SK-MEL-5 (cell line): ENCODE data around the gene MAPK10. TPM values are rescaled to one million over a fixed set of nuclear protein-coding genes. Genes with fewer than 3 reads are reported as not detected.
"Not testable (repeated sequence)": the region's sequence is repeated elsewhere in the genome, so short reads cannot be mapped to it uniquely, and the experiment has no call there.

ENCODE experiments used
- DNase-seq: peaks from one replicate; pipeline ENCODE4 v3.0.0-alpha.2; 2016; ENCODE audit warnings: low read depth, low spot score
- in situ Hi-C: cut with HindIII; loops from 2 replicates; pipeline ENCODE4 v1.10.0; 2016; ENCODE audit warnings: low sequenced_read_pairs, high pct_unique_total_duplicates, low pct_unique_long_range_greater_than_20kb
- total RNA-seq: library from RNA; depleted of rRNA; stranded (reverse); fragments of >200 nt; shearing (Covaris generic); gene quantifications from 2 replicates; pipeline ENCODE4 v1.2.3, GENCODE V29; 2014

Gene MAPK10
- total RNA-seq, 1 experiment from 2014 or later, result 0.58 TPM

DNA sequence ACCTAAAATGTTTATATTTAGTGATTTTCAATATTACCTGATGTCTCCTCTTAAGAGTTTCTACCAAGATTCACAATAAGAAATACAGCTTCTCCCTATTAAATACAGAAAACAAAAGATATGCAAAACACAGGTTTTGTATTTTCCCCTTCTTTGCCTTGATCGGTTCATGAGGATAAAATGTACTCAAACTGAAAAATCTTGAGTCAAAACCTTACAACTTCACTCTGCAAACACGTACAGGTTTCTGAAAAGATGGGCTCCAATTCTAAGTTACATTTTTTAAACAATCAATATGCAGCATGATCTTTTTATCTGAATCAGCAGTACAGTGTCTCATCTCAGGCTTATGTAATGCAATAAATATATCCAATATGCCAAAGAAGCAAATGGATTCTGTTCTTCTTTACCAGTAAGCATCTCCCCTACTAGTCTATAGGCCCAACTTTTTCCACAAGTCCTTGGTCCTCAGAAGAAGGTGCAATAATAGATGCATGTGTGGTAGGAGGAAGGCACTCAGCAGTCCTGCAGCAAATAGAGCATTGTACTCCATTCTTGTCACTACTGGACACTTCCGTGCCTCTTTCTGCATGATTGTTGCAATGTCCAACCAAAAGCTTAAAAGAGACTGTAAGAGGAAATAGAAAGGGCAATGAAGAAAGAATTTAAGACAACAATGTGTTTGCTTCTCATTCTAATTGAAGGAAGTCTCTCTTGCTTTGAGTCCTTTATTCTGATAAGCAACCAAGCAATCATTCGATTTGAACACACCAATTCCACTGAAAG lies 3.2 kb downstream of the MAPK10 start:
- in situ Hi-C loops, result no loop called here
- no peak for DNase-seq

DNA sequence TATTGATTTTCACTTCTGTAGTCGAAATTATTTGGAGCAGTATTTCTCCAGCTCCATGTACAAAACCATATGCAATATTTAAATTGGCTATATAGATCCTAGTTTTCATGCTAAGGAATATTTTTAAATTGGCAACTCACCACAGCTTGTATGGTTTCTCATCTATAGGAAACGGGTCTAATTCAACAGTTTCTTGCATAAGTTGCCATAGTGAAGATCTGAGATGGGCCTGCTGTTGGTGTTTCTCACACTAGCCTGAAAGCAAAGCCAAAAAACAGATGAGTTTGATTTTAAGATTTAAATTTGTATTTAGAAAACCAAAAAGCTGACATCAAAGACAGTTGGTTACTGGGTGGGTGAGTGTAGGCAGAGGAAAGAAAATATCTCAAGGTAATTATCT lies 5.5 kb downstream of the MAPK10 start:
- no peak for DNase-seq
- in situ Hi-C loops, result no loop called here

DNA sequence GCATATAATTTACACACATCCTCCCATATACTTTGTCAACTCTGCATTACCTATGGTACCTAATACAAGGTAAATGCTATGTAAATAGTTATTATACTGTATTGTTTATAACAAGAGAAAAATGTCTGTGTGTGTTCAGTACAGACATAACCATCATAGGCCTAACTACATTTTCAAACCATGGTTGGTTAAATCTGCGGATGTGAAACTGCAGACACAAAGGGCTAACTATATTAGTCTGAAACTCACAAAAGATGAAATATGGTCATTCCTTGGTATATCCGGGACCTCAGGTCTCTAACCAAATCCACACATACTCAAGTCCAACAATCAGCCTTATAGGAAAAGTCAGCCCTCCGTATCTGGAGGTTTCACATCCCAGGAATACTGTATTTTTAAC lies 13.5 kb downstream of the MAPK10 start:
- in situ Hi-C loops, result no loop called here
- peak; percentile 14 for DNase-seq

DNA sequence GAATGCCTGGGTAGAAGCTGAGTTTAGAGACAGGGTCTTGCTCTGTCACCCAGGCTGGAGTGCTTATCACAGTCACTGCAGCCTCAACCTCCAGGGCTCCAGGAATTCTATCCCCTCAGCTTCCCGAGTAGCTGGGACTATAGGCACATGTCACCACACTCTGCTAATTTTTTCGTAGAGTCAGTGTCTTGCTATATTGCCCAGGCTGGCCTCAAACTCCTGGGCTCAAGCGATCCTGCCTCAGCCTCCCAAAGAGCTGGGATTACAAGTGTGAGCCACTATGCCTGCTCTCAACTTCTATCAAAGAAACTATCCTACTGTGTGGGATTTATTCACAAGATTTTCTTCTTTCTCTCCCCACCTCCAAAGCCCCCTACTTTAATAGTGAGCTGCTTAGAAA lies 15.7 kb downstream of the MAPK10 start:
- DNase-seq, result no peak
- in situ Hi-C loops, result no loop called here

DNA sequence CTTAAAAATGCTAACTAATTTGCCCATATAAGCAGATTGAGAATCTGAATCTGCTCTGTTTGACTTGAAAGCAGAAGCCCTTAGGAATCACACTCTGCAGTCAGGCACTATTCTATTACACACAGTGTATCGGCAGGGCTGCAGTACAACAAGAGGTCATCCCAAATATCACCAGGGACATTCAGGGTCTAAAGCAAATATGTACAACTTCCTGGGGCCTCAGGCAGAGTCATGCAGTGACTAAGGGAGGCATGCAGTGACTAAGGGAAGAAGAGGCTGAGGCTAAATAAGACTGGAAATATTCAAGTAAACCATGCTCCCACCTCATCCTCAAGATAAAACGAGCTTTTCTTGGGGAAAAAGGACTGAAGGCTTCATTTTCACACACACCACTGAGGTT lies 20.9 kb downstream of the MAPK10 start:
- no peak for DNase-seq
- in situ Hi-C loops, result no loop called here

DNA sequence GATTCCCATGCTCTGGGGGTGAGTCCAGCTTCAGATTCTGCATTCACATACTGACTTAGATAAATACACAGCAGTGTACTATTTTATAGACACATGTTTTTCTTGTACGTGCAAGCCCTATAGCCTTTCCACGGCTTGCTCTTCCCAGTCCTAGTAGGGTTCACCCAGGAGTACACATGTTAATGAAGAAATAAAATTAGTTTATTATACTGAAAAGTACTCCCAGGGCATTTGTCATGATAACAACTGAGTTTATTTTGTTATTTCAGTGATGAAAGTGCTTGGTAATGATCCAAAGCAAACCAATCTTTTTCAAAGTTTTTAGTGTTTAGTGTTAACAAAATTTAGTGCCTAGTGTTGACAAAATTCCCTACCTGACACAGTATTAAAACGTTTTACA lies 21.3 kb downstream of the MAPK10 start:
- DNase-seq, result no peak
- in situ Hi-C loops, result no loop called here

DNA sequence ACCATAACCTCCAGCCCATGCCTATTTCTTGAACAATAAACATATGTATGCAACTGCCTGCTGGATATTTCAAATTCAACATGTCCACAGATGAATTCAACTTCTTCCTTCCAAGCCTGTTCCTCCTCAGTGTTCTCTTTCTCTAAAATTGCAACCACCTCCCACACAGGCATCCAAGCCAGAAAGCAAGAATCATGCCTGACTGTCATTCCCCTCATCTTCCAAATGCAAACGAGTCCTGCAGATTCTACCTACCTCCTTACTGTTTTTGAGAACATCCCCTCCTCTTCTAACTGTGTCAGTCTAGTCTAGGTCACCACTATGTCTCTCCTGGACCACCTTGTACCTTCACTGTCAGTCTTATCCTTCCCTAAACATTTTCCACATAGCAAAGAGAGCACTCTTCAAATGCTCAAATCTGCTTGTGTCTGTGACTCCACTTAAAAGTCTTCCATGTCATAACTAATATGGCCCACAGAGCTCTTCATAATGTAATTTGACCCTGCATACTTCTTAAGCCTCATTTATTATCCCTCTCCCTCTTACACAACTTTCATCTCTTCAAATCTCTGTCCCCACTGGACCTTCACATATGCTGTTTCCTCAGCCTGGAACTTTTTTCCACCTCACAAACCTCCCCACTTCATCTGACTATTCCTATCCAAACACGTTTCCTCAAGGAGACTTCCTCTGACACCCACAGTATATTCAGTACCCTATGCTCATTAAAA lies 25.7 kb downstream of the MAPK10 start:
- in situ Hi-C loops, result no loop called here
- DNase-seq, result no peak

DNA sequence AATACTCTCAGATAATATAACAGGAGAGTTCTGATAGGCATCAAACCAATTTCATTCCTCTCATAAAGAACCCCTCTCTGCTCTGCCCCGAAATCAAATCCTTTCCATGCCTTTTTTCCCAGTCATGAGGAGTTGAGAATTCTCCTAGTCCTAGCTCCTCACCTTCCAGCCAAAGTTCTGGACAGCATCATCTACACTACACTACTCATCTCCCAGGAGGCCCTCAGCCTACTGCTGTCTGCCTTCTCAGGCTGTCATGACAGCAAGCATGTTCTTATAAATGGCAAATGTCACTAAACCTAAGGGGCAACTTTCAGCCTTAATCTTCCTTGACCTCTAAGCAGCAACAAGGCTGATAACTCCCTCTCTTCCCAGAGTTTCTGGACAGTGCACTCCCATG lies 26.6 kb downstream of the MAPK10 start:
- in situ Hi-C loops, result no loop called here
- no peak for DNase-seq

DNA sequence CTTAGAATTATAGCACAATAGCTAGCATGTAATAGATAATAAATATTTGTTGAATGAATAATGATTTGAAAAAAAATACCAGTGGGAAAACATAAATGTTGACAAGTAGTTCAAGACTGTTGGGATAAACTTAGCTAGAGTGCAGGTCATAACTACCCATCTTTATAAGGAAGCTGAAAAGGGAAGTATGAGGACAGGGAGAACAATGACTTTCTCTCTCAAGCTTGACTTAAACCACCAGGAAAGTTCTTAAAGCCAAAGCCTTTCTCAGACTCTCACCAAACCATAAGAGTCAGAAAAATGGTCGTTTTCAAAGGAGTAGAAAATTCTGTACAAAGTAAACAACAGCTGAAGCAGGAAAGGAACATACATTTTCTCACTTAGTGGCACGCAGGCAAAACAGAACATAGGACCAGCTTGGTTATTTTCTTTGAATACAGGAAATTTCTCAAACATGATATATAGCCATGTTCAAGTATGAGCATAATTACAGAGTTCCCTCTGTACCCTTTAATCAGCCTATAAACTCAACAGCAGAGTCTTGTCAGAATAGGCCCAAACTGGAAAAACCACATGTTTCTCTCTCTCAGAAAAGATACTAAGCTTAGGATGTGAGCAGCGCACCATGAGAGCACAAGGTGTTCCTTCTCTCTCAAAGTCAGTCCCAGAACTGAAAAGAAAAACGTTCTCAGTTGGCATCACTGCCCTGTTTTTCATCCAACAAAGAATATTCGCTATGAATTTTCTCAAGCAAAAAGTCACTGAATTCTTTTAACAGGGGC lies 28.7 kb downstream of the MAPK10 start:
- in situ Hi-C loops, result no loop called here
- DNase-seq, result no peak

DNA sequence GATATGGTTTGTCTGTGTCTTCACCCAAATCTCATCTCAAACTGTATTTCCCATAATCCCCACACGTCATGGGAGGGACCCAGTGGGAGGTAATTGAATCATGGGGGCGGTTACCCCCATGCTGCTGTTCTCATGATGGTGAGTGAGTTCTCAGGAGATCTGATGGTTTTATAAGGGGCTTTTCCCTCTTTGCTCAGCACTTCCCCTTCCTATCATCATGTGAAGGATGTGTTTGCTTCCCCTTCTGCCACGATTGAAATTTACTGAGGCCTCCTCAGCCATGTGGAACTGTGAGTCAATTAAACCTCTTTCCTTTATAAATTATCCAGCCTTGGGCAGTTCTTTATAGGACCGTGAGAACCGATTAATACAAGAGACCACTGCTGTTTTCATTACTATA lies 29.4 kb downstream of the MAPK10 start:
- in situ Hi-C loops, DNase-seq: not testable (repeated sequence)

DNA sequence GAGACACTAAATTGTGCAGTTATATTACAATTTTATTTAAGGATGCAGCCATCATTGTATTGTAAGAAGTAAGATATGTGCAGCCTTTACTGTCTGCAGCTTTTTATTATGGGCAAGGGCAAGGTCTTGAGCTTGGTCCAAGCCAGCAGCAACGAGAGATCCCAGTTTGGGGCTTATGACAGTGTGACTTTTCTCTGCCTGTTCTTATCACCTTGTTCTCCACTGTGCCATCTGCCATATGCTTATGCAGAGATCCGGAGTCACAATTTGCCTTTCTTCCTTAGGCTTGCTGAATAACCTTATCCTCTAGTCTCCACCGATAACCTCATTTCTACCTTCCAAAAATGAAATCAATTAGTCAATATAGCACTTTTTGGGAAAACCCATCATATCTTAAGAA lies 30.4 kb downstream of the MAPK10 start:
- in situ Hi-C loops, result no loop called here
- no peak for DNase-seq

DNA sequence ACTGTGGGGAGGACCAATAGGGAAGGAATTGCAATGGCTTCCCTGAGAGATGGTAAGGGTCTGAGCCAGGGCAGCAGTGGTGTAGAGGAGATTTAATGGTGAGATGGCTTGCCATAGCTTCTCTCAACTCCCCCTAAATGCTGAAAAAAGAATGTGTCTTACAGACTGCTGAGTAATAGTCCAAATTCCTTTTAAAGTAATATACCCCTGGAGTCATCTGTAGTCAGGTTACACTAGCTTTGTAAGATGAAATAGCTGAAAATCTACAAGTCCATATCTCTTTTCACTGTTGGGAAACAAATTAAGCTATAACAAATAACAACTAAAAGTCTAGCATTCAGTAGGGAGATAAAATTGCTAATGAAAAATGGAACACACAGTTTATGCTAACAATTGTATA lies 33.5 kb downstream of the MAPK10 start:
- in situ Hi-C loops, result no loop called here
- DNase-seq, result no peak

DNA sequence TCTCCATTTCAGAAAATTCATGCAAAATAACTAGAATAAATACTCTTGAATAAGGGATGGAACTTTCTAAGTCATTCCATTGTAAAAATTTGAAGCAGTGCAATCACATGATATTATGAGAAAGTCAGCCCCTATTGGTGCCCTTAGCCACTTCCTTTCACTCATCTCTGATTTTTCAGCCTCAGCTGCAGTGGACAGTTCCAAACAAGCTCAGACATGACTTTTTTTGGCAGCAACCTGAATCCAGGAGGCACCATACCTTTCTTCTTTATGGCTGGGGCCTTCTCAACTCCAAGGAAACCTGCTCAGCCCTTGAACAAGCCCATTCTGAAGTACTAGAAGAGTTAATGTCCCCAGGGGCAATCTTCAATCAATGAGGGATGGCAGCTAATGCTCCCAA lies 40.5 kb downstream of the MAPK10 start:
- DNase-seq, result no peak
- in situ Hi-C loops, result no loop called here

DNA sequence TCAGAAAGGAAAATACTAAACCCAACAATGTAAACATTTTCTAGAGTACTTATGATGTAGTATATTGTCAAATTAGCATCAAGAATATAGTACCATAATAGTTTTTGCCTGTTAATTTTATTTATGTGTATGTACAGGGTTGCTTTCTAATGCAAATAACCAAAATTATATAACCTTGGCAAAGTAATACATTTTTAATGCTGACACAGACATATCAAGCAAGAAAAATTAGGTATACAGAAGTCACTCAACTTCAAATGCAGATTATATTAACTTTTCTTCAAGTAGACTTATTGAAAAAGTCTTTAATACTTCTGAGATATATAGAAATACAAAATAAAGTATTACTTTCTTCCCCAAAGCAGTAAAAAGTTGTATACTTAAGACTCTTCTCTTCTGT lies 44.3 kb downstream of the MAPK10 start:
- in situ Hi-C loops, result no loop called here
- no peak for DNase-seq

DNA sequence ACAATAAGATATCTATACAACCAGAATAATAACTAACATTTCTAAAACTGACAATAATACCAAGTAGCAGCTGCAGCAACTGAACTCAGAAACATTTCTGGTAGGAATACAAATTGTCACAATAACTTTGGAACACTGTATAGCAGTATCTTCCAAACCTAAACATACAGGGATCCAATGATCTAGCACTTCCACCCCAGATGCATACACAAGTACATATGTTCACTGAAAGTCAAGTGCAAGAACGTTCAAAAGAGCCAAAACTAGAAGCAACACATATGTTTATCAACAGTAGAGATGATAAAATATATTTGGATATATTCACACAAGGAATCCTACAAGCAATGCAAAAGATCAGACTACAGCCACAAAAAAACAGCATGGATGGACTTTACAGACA lies 46.2 kb downstream of the MAPK10 start:
- no peak for DNase-seq
- in situ Hi-C loops, result no loop called here

DNA sequence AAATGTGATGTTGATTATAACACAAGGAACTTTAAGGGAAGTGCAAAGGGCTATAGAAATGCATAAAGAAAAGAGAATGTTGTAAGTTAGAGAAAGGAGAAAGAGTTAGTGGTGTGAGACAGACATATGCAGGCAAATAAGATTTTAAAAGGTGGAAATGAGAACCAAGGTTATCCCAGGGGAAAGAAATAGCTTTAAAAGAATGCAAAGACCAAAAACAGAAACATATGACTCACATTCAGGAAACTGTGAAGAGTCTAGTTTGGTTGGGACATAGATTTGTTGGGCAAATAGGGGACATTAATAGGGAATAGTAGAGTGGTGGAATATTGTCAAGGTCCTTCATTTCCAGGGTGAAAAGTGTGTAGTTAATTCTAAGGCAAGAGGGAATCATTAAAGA lies 52.4 kb downstream of the MAPK10 start:
- DNase-seq, result no peak
- in situ Hi-C loops, result no loop called here

DNA sequence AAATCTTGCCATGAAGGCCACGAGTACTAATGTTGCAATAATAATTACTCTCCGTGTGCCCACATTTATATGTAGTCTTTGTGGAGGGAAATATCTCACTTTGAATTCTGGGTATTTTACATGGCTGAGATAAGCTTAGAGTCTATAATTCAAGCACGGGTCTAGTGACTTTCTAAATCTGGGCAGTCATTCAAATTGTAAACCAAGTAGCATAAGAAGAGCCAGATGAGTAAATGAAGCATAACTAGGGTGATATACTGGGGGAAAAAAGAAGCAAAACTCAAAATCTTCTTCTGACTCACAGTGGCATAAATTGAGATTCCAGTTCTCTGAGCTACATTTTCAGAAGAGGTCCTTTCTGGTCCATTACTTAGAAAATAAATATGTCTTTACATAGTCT lies 53.0 kb downstream of the MAPK10 start:
- no peak for DNase-seq
- in situ Hi-C loops, result no loop called here

DNA sequence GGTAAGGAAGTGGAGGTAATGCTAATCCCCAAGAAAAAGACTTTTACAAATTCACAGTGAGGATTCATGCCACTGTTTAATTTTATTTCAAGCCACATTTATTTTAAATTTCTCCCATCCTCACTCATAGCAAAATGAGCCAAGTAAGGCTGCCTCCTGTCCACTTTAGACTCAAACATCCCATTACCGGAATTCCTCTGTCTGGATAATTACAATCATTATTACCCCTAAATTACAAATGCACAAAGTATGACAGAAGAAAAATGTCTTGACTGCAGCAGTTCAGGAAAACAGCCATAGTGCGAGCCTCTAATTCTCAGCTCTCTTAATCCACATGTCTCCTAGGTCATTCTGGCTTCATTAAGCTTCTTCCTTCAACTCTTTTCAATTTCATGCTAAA lies 57.0 kb downstream of the MAPK10 start:
- in situ Hi-C loops, result no loop called here
- no peak for DNase-seq

DNA sequence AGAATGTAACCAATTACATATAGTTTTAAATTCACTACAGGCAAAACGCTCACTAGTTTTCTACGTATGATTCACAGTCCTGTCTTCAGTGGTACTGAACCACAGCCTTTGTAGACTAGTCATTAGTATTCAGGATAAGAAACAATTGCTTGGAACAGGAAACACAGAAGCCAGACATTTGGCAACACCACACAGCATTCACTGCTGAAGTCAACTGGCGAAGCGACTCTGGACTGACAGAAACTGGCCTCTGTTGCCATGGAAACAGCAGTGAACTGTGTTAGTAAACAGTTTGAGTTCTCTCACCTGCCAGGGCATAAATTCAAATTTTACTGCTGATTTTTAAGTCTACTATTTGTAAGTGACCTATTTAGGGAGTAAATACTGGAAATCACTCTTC lies 57.6 kb downstream of the MAPK10 start:
- in situ Hi-C loops, result no loop called here
- DNase-seq, result no peak
